NCI-H187 (cell line): ENCODE measurements around the gene MLNR.

Experiments
- DNase-seq, 2 experiments: peaks; one replicate each; lab custom pipeline; 2025; lab: John Stamatoyannopoulos, UW

MLNR gene

GRCh38 chr13:49226613-49227012 is 6.5 kb downstream of the MLNR start:
- DNase-seq: peak in 1 of 2 experiments; percentile 9

DNA sequence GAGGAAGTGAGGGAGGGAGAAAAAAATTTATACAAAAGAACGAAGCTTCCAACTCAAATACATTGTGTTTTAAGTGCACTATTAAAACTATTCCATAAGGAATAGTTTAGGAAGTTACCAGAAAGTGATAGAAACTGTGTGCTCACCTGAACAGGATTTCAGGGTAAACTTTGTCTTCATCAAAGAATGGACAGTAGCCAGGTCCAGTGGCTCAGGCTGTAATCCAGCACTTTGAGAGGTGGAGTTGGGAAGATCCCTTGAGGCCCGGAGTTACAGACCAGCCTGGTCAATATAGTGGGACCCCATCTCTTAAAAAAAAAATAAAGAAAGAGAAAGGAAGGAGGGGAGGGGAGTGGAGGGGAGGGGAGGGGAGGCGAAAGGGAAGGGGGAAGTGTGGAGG is 14.6 kb downstream of the MLNR start:
- no peak for DNase-seq

- no peak for DNase-seq
These were observed 15.8 kb downstream of the MLNR start for GRCh38 chr13:49235856-49236431.

DNA sequence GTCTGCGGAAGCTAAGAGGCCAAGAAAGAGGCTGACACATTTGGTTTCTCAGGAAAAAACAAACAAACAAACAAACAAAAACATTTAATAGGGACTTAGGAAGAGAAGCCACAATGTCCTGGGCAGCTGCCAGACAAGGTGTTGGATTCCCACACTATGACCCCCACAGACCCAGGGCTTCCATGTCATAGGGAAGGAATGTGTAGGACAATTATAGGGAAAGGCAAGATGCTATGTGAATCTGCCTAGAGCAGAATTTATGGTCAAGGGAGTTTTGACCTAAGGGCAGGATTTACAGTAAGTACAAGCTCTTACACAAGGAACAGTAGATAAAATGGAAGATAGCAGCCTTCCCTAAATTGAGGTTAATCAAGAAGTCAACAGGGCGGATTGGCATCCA is 18.5 kb downstream of the MLNR start:
- DNase-seq: no peak

DNA sequence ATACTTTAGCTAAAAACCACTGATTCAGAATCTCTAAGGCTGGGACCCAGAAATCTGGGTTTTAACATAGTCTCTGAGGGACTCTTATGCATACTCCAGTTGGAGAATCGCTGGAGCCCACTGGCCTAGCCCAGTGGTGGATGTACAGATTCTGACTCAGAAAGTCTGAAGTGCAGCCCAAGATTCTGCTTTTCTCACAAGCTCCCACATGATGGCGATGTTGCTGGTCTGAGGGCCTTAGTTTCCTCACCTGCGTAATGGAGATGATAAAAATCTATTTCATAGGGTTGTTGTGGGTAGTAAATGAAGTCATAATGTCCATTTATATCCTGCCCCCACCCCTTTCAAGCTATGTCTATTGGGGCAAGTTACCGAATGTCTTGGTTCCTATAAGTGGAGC is 19.9 kb downstream of the MLNR start:
- DNase-seq: no peak

- DNase-seq: no peak
These were observed 21.2 kb downstream of the MLNR start for GRCh38 chr13:49241296-49241695.

DNA sequence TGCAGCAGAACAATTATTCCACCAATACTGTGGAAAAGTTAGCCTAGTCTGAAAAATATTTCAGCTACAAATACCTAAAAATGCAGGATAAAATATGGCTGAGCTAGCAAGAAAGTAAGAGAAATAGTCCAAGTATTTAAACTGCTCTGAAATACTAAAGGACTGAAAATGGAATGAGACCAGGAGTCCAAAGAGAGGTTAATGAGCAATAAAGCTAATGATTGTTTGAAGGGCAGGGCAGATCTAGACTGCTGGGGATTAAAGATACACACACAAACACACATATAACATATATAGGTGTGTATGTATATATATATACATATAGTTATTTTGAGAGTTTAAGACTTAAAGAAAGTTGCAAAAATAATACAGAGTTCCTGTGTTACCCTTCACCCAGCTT is 25.0 kb downstream of the MLNR start:
- no peak for DNase-seq

DNA sequence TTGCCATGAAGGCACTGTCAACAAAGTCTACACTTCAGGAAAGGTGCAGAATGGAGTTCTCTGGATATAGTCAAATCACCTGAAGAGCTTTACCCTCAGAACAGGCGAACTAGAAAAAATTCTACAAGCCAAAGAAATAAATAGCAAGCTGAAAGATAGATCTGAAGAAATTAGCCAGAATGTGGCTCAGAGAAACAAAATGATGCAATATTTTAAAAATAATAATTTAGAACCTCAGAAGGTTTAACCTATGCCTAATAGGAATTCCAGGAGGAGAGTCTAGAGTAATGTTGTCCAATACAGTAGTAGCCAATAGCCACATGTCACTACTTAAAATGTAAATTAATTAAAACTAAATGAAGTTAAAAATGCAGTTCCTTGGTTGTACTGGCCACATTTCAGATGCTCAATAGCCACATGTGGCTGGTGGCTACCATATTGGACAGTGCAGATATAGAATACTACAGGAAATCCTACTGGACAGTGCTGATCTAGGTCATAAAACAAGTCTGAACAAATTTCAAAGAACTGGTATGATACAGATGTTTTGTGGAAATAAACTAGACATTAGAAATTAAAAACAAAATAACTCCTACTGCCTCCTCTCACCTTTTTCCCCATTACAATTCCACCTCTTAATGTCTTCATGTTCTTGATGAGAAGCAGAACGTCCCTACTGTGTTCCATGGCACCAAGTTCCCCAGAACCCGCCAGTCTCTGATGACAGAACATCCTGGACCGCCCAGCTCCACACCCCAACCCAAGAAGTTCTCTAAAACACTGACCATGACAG is 26.9 kb downstream of the MLNR start:
- DNase-seq: no peak

- DNase-seq: peak; percentile 78
These were observed 27.8 kb downstream of the MLNR start, which contains the start of gene CDADC1 for GRCh38 chr13:49247643-49248621. Gene CDADC1, plus strand, starts transcription at chr13:49247925. Its CDS starts 113 bp downstream, at chr13:49248038.

- DNase-seq: no peak
These were observed 28.5 kb downstream of the MLNR start for GRCh38 chr13:49248622-49249002.

DNA sequence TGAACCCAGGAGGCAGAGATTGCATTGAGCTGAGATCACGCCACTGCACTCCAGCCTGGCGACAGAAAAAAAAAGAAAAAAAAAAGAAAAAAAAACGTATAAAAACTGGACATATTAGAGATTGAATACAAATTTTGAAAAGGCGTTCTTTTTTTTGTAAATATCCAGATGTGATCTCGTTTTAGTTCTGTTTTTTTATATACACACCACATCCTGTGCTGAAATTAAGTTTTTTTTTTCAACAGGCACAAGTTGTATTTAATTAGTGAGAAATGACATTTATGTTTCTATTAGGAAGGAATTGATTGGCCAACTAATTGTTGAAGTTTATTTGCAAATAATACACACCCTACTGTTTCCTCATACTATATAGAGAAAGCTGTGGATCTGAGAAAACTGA is 31.2 kb downstream of the MLNR start:
- DNase-seq: no peak

DNA sequence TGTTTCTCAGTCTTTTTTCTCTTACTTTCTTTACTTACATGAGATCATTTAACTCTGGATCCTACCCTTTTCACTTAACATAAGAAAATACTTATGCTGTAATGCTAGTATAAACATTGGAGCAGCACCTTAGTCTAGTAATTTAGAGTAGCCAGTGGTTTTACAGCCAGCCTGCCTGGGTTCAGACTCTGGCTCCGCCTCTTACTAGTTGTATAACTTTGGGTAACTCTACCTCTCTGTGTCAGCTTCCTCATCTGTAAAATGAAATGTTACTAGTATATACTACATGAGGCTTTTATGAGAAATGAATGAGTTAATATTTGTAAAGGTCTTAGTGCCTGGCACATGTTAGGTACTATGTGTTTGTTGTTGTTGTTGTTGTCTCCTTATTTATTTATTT is 33.2 kb downstream of the MLNR start:
- DNase-seq: no peak

DNA sequence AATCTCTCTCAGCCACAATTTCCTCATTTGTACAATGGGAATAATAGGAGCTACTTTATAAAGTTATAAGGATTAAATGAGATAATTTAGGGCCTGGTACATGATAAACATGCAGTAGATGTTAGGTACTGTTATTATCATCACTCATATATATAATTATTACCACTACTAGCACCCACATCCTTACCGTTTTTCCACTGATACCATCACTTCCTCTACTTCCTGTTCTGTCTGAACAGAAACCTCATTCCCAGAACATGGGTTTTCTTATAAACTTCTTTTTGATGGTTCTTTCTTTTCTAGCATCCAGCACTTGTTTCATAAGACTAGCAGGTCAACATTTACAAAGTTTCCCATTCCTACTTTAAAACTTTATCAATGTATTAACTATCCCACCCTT is 33.9 kb downstream of the MLNR start:
- no peak for DNase-seq

DNA sequence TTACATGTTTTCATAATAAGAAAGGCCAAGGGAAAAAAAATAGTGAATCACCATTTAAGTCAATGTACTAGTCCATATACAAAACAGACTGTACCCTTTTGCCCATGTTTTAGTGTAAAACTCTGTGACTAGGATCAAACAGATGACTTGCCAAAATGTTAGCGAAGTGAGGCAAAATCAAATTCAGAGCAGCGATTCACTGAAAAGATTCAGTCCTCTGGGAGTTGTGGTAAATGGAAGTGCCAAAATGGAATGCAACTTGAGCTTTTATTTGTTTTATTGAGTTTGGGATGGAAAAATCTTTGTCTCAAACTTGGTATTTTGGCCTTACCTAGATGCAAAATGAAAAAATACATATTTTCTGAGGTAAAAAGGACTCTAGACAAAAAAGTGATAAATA is 36.7 kb downstream of the MLNR start:
- no peak for DNase-seq

- no peak for DNase-seq
These were observed 38.1 kb downstream of the MLNR start for GRCh38 chr13:49258089-49258796.

GRCh38 chr13:49259586-49259985 is 39.4 kb downstream of the MLNR start:
- DNase-seq: no peak

- no peak for DNase-seq
These were observed 42.5 kb downstream of the MLNR start for GRCh38 chr13:49262634-49263033.

- DNase-seq: no peak
These were observed 45.7 kb downstream of the MLNR start for GRCh38 chr13:49265822-49266221.

GRCh38 chr13:49271264-49271663 is 51.1 kb downstream of the MLNR start:
- no peak for DNase-seq
